Activated CD4-positive, alpha-beta T cell treated with anti-CD3 and anti-CD28 coated beads, Interleukin-2, amount 10 ng/mL, durations not matched to agents 7 days and 5 days (primary cell): ENCODE measurements around the gene SLC16A2. TPM values are rescaled to one million over a fixed set of nuclear protein-coding genes. Genes with fewer than 3 reads are reported as not detected.
"Not testable (repeated sequence)": the region's sequence is repeated elsewhere in the genome, so short reads cannot be mapped to it uniquely, and the experiment has no call there.

Experiments used
- CTCF ChIA-PET: fragments of 350-600 bp; sonication (Branson Sonifier 250); formaldehyde crosslinking; loops from one replicate; lab custom pipeline; 2021; ENCODE audit warnings: antibody characterized with exemption; lab: Charles Lee
- POLR2A ChIA-PET: fragments of 350-600 bp; sonication (Branson Sonifier 250); formaldehyde crosslinking; loops from one replicate; lab custom pipeline; 2021; ENCODE audit warnings: antibody characterized with exemption; lab: Charles Lee
- DNase-seq: peaks from one replicate; pipeline ENCODE4 v3.0.0-alpha.2; 2020
- H3K27ac Mint-ChIP-seq: one replicate; pipeline ENCODE4 v1.8.0; 2021; ENCODE audit warnings: mild to moderate bottlenecking, moderate library complexity, mixed read lengths
- H3K27me3 Mint-ChIP-seq: one replicate; pipeline ENCODE4 v1.8.0; 2021; ENCODE audit warnings: mixed read lengths
- H3K36me3 Mint-ChIP-seq: one replicate; pipeline ENCODE4 v1.8.0; 2021; ENCODE audit warnings: low read depth, mixed read lengths
- H3K4me1 Mint-ChIP-seq: one replicate; pipeline ENCODE4 v1.8.0; 2021; ENCODE audit warnings: mixed read lengths
- H3K4me3 Mint-ChIP-seq: one replicate; pipeline ENCODE4 v1.8.0; 2021; ENCODE audit warnings: mild to moderate bottlenecking, moderate library complexity, mixed read lengths
- H3K9me3 Mint-ChIP-seq: one replicate; pipeline ENCODE4 v1.8.0; 2021; ENCODE audit warnings: mixed read lengths
- total RNA-seq, 2 experiments: library from RNA; stranded (reverse); gene quantifications; one replicate each; pipeline ENCODE4 v1.2.3, GENCODE V29; 2021

The SLC16A2 gene
- total RNA-seq, 2 experiments from 2014 or later: 0.12 TPM; not detected in 1

DNA sequence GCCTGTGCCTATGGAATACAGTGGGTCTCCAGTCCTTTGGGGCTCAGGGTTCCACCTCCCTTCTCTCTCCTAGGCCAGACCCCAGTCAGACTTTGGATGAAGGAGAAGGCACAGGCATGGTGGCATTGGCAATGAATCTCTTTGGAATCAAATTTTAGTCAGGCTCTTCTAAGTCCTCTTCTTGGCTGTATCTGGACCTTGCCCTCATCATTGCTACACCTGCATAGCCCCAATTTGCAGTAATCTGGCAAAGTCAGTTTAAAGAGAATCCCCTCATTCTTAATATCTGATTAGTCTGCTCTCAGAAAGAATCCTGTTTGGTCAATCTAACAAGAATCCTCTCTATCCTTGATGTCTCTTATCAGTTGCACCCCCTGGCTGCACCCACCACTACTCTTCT is 77.6 kb downstream of the SLC16A2 start:
- CTCF ChIA-PET: no interaction called here
- Mint-ChIP-seq H3K9me3 (no peaks in the 10 kb centered on the region), H3K36me3 (no peaks in the 10 kb centered on the region), H3K27ac (no peak overlapping the region), H3K4me3 (no peak overlapping the region), H3K4me1 (no peaks in the 10 kb centered on the region), H3K27me3 (no peaks in the 10 kb centered on the region)
- POLR2A ChIA-PET: no interaction called here
- no peak for DNase-seq

DNA sequence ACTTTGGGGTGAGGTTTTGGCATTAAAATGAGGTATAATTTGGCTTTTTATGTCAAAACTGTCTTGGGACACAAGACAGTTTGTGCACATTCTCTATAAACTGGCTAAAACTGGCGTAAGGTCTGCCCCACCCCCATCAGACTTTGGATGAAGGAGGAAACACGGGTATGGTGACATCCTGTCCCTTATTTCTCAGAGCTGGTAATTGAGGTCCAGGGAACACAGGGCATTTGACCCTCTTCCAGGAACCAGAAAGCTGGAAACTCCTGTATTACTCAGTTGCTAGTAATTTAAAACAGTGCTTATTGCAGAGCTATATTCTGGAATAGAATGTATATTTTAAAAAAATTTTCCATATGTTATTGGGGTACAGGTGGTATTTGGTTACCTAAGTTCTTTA is 78.8 kb downstream of the SLC16A2 start:
- DNase-seq: no peak
- POLR2A ChIA-PET: no interaction called here
- H3K27ac Mint-ChIP-seq: no peak overlapping the region
- no peaks in the 10 kb centered on the region for H3K36me3 Mint-ChIP-seq
- H3K9me3 Mint-ChIP-seq: no peaks in the 10 kb centered on the region
- H3K4me3 Mint-ChIP-seq: no peak overlapping the region
- H3K27me3 Mint-ChIP-seq: no peaks in the 10 kb centered on the region
- CTCF ChIA-PET: no interaction called here
- no peaks in the 10 kb centered on the region for H3K4me1 Mint-ChIP-seq

DNA sequence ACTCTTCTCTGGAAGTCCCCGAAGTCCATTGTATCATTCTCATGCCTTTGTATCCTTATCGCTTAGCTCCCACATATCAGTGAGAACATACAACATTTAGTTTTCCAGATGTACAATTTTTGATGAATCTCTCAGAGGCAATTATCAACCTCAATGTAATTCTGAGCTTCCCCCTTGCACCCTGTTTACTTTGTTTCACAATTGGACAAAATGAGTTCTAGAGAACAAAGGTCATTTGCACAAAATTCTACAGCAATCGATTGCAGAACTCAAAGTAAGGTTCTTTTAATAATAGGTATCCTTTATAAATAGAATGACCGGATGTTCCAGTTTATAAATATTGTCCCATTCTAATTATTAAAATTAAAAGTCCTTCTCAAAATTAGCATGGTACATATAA is 79.3 kb downstream of the SLC16A2 start:
- no peak overlapping the region for H3K4me3 Mint-ChIP-seq
- H3K36me3 Mint-ChIP-seq: no peaks in the 10 kb centered on the region
- no peaks in the 10 kb centered on the region for H3K4me1 Mint-ChIP-seq
- POLR2A ChIA-PET: no interaction called here
- H3K27me3 Mint-ChIP-seq: no peaks in the 10 kb centered on the region
- no peak overlapping the region for H3K27ac Mint-ChIP-seq
- no peak for DNase-seq
- no peaks in the 10 kb centered on the region for H3K9me3 Mint-ChIP-seq
- CTCF ChIA-PET: no interaction called here

DNA sequence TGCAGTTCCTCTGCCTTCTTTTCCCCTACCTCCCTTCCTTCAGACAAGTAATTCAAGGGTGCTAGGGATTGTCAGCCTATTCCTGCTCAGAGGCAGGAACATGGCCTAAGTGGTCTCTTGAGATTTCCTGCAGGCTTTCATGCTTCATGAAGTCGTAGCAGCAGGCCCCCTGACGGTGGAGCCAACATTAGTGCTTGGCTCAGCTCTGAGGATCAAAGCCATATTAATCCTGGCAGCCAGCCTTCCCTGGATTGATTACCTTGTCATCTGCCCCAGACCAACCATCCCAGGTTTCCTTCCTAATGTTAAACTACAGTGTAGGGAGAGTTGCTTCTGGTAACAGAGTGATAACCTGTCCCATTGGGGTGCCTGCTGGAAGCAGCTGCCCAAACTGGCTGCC is 84.1 kb downstream of the SLC16A2 start:
- Mint-ChIP-seq H3K27me3 (no peaks in the 10 kb centered on the region), H3K27ac (no peak overlapping the region), H3K4me1 (peaks cover 1% of the 10 kb centered on the region), H3K9me3 (no peaks in the 10 kb centered on the region), H3K4me3 (no peak overlapping the region), H3K36me3 (no peaks in the 10 kb centered on the region)
- DNase-seq: no peak
- CTCF ChIA-PET: no interaction called here
- POLR2A ChIA-PET: no interaction called here

DNA sequence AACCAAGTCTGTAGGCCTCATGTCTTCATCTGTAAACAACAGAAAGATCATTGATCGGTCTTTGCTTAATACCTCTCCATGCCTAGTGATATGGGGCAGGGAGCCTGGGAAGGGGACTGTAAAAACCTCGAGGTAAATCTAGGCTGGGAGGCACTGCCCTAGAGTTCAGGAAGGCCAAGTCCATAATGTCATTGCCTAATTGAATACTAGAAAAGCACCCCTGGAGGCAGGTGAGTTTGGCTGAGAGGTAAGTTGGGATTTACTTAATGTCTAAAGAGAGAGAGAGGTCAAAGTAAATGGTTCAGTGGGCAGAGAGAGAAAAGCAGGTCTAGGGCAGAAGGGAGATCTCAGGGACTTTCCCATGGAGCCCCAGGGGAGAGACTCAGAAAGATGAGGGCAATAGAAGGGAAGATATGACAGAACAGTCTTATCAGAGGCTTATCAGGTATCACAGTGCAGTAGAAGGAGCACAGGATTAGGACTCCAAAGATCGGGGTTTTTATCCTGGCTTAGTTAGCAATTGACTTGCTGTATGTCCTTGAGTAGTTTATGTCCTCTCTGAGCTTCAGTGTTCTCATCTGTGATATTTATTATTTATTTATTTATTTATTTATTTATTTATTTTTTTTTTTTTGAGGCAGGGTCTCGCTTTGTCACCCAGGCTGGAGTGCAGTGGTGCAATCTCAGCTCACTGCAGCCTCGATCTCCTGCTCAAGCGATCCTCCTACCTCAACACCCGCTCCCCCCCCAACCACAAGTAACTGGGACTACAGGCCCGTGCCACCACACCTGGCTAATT is 85.2 kb downstream of the SLC16A2 start:
- Mint-ChIP-seq H3K9me3 (no peaks in the 10 kb centered on the region), H3K4me3 (no peak overlapping the region), H3K36me3 (no peaks in the 10 kb centered on the region), H3K4me1 (peaks cover 2% of the 10 kb centered on the region), H3K27ac (no peak overlapping the region), H3K27me3 (no peaks in the 10 kb centered on the region)
- ChIA-PET CTCF (interaction anchor here (0.6 kb wide), 1 partner anchor 1069 kb away, joined by 6 read pairs; no protein-coding TSS in a partner anchor), POLR2A (no interaction called here)
- no peak for DNase-seq

DNA sequence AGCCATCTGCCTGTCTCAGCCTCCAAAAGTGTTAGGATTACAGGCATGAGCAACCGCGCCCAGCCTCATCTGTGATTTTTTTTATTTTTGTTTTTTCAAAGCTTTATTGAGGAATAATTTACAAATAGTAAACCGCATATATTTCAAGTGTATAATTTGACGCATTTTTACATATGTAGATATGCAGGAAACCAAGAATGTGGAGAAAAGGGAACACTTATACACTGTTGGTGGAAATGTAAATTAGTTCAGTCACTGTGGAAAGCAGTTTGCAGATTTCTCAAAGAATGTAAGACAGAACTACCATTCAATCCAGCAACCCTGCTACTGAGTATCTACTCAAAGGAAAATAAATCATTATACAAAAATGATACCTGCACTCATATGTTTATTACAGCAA is 85.9 kb downstream of the SLC16A2 start:
- Mint-ChIP-seq H3K4me1 (peaks cover 2% of the 10 kb centered on the region), H3K4me3 (no peak overlapping the region), H3K36me3 (no peaks in the 10 kb centered on the region), H3K27ac (no peak overlapping the region), H3K27me3 (no peaks in the 10 kb centered on the region), H3K9me3 (no peaks in the 10 kb centered on the region)
- DNase-seq: no peak
- POLR2A ChIA-PET: no interaction called here
- CTCF ChIA-PET: no interaction called here

DNA sequence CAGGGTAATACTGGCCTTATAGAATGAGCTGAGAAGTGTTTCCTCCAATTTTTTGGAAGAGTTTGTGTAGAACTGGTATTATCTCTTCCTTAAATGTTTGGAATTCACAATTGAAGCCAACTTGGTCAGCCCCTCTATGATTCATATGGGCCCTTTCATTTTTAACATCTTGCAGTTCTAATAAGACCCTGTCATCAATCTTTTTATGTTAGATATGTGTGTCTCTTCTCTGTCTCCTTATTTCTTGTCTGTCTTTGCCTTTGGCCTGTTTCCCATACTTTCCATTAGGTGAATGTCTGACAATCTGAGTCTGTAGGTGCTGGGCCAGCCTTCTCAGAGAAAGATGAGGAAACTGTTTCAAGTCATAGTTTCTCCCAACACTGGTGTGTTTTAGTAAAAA is 88.7 kb downstream of the SLC16A2 start:
- POLR2A ChIA-PET: no interaction called here
- H3K4me3 Mint-ChIP-seq: no peak overlapping the region
- no peaks in the 10 kb centered on the region for H3K36me3 Mint-ChIP-seq
- CTCF ChIA-PET: interaction anchor here (0.6 to 1.0 kb wide), 4 partner anchors 11 to 103 kb away, joined by 3 to 4 read pairs (median 3); no protein-coding TSS in a partner anchor
- no peak overlapping the region for H3K27ac Mint-ChIP-seq
- H3K27me3 Mint-ChIP-seq: no peaks in the 10 kb centered on the region
- no peak for DNase-seq
- peaks cover 2% of the 10 kb centered on the region for H3K4me1 Mint-ChIP-seq
- H3K9me3 Mint-ChIP-seq: no peaks in the 10 kb centered on the region

DNA sequence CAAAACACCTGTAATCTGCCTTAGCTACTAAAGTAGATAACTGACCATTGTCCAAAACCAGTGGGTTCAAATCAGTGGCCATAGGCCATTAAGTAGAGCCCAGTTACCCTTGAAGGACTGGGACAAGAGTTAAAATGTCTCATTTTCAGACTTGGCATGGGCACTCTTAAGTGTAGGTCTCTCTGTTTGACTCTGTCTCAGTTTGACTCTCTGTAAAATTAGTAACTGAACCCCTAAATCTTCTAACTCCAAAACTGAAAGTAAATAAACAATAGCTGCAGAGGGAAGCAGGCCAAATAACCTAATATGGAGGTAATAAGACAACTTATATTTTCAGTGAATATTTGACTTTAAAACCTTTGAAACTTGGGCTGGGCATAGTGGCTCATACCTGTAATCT is 89.1 kb downstream of the SLC16A2 start:
- ChIA-PET POLR2A (no interaction called here), CTCF (interaction anchor here (0.6 to 1.0 kb wide), 4 partner anchors 11 to 102 kb away, joined by 3 to 4 read pairs (median 3); no protein-coding TSS in a partner anchor)
- H3K27ac Mint-ChIP-seq: no peak overlapping the region
- no peaks in the 10 kb centered on the region for H3K9me3 Mint-ChIP-seq
- no peaks in the 10 kb centered on the region for H3K27me3 Mint-ChIP-seq
- H3K4me3 Mint-ChIP-seq: no peak overlapping the region
- peaks cover 2% of the 10 kb centered on the region for H3K4me1 Mint-ChIP-seq
- no peaks in the 10 kb centered on the region for H3K36me3 Mint-ChIP-seq
- DNase-seq: no peak

DNA sequence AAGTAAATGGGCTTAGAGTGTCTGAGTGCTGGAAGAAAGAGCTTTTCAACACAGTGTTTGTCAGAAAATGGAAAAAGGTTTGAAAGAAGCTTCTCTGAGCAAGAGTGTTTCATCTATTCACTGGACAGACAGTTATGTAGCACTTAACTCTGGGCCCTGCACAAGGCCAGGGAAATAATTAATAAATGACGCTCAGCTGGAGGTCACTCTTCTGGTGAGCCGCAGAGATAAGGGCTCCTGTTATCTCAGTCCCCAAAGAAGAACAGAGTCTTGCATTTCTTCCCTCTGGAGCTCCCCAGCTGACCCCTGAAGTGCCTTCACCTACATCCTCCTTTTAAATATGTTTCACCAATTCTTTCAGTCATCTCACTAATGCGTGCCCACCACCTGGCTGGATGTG is 90.4 kb downstream of the SLC16A2 start:
- H3K4me3 Mint-ChIP-seq: no peak overlapping the region
- no peaks in the 10 kb centered on the region for H3K9me3 Mint-ChIP-seq
- H3K27me3 Mint-ChIP-seq: no peaks in the 10 kb centered on the region
- ChIA-PET CTCF (interaction anchor here (1.4 kb wide), 1 partner anchor 10 kb away, joined by 4 read pairs; no protein-coding TSS in a partner anchor), POLR2A (no interaction called here)
- H3K4me1 Mint-ChIP-seq: peaks cover 2% of the 10 kb centered on the region
- H3K27ac Mint-ChIP-seq: no peak overlapping the region
- H3K36me3 Mint-ChIP-seq: no peaks in the 10 kb centered on the region
- no peak for DNase-seq

DNA sequence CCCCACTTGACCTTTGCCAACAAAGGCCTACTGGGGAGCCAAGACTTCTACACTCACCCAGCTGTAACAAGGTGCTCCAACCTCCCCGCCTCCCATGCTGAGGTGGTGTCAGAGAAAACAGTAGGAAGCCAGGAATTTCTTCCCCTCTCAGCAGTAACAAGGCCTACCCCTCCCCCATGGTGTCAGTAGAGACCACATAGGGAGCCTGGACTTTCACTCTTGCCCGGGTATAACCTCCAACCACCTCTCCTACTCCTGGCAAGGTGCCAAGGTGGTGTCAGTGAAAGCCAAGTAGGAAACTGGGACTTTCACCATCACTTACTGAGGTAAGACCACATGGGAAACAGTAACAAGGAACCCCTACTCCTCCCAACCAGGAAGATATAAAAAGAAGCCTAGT is 93.1 kb downstream of the SLC16A2 start:
- POLR2A ChIA-PET: no interaction called here
- Mint-ChIP-seq H3K9me3 (no peaks in the 10 kb centered on the region), H3K4me1 (peaks cover 2% of the 10 kb centered on the region), H3K27ac (no peak overlapping the region), H3K27me3 (no peaks in the 10 kb centered on the region), H3K36me3 (no peaks in the 10 kb centered on the region), H3K4me3 (no peak overlapping the region)
- CTCF ChIA-PET: interaction anchor here (0.7 kb wide), 1 partner anchor 692 kb away, joined by 4 read pairs; no protein-coding TSS in a partner anchor
- DNase-seq: no peak

DNA sequence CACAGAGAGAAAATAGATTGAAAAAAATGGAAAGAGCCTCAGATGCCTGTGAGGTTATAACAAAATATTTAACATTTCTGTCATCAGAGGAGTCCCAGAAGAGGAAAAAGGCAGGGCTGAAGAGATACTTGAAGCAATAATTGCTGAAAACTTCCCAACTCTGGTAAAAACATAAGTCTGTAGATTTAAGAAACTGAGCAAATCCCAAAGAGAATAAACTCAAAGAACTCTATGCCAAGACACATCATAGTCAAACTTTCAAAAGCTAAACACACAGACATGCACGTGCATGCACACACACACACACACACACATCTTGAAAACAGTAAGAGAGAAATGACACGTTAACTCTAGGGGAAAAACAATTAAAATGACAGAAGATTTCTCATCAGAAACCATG is 94.1 kb downstream of the SLC16A2 start:
- no peak for DNase-seq
- H3K27me3 Mint-ChIP-seq: no peaks in the 10 kb centered on the region
- ChIA-PET POLR2A (no interaction called here), CTCF (interaction anchor here (0.7 kb wide), 2 partner anchors 143 to 1338 kb away, joined by 3 read pairs; no protein-coding TSS in a partner anchor)
- H3K36me3 Mint-ChIP-seq: no peaks in the 10 kb centered on the region
- no peak overlapping the region for H3K4me3 Mint-ChIP-seq
- H3K9me3 Mint-ChIP-seq: no peaks in the 10 kb centered on the region
- peaks cover 1% of the 10 kb centered on the region for H3K4me1 Mint-ChIP-seq
- H3K27ac Mint-ChIP-seq: no peak overlapping the region

DNA sequence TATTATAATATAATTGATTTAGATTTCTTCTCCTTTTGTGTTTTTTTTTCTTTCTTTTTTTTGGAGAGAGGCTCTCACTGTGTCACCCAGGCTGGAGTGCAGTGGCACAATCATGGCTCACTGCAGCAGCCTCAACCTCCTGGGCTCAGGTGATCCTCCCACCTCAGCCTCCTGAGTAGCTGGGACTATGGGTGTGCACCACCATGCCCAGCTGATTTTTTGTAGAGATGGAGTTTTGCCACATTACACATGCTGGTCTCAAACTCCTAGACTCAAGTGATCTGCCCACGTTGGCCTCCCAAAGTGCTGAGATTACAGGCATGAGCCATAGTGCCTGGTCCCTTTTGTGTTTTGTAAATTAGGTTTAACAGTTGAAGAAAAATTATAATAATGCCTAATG is 94.7 kb downstream of the SLC16A2 start:
- H3K27me3 Mint-ChIP-seq, POLR2A ChIA-PET, DNase-seq, H3K9me3 Mint-ChIP-seq, H3K27ac Mint-ChIP-seq, H3K36me3 Mint-ChIP-seq, H3K4me1 Mint-ChIP-seq, H3K4me3 Mint-ChIP-seq: not testable (repeated sequence)
- CTCF ChIA-PET: interaction anchor here (0.7 kb wide), 2 partner anchors 143 to 1337 kb away, joined by 3 read pairs; no protein-coding TSS in a partner anchor

DNA sequence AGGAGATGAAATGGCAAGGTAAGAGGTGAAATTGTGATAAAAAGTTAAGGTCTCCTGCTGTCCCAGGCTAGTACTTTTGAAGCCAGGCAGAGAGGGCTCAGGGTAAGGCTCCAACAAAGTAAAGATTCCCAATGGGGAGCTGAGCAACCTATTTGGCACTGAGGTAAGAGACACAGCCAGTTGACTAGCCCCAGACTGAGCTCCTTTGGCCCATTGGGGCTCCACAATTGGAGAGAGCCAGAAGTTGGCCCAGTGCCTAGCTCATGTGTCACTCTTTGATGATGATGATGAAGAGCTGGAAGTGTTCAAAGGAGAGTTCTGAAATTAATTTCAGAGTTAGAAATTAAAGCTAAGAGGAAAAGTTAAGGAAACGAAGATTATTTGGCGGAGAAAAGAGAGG is 98.6 kb downstream of the SLC16A2 start:
- Mint-ChIP-seq H3K9me3 (no peaks in the 10 kb centered on the region), H3K27me3 (no peaks in the 10 kb centered on the region), H3K27ac (no peak overlapping the region), H3K36me3 (no peaks in the 10 kb centered on the region), H3K4me3 (no peak overlapping the region), H3K4me1 (no peaks in the 10 kb centered on the region)
- ChIA-PET CTCF (no interaction called here), POLR2A (no interaction called here)
- DNase-seq: no peak
